GM12872 (cell line): ENCODE data around the gene TMEM63B.

Experiments
- TF ChIP-seq, protein P1 (sequence below): IDR thresholded peaks from 3 replicates; pipeline ENCODE4 v1.5.1; 2011; ENCODE audit warnings: low read depth, mild to moderate bottlenecking, low read length, moderate library complexity; ENCODE audit not compliant: insufficient read depth

TMEM63B gene

DNA sequence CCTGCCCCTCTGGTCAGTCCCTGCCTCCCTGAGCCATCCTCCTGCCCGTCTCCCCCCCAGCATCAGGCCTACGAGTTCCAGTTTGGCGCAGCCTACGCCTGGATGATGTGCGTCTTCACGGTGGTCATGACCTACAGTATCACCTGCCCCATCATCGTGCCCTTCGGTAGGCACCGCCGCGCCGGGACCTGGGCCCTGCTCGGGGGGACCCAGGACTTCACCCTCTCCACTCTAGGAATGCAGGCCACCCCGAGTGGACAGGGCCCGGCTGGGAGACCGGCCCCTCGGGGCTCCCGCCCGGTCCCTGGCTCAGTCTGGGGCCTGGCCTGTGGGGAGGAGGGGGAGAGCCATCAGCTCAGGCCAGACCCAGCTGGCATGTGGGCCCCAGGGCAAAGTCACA lies 25.2 kb downstream of the TMEM63B start:
- TF ChIP-seq, protein P1, sequence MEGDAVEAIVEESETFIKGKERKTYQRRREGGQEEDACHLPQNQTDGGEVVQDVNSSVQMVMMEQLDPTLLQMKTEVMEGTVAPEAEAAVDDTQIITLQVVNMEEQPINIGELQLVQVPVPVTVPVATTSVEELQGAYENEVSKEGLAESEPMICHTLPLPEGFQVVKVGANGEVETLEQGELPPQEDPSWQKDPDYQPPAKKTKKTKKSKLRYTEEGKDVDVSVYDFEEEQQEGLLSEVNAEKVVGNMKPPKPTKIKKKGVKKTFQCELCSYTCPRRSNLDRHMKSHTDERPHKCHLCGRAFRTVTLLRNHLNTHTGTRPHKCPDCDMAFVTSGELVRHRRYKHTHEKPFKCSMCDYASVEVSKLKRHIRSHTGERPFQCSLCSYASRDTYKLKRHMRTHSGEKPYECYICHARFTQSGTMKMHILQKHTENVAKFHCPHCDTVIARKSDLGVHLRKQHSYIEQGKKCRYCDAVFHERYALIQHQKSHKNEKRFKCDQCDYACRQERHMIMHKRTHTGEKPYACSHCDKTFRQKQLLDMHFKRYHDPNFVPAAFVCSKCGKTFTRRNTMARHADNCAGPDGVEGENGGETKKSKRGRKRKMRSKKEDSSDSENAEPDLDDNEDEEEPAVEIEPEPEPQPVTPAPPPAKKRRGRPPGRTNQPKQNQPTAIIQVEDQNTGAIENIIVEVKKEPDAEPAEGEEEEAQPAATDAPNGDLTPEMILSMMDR: no peak

DNA sequence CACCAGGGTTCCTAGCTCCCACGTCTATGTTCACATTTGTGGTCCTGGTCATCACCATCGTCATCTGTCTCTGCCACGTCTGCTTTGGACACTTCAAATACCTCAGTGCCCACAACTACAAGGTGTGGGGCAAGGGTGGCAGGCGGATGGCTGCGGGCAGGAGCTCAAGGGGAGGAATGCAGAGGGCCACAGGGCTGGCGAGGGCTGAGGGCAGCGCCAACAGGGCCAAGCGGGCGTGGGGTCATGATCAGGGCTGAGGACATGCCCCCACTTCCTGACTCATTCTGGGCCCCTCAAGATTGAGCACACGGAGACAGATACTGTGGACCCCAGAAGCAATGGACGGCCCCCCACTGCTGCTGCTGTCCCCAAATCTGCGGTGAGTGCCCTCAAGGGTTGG lies 26.7 kb downstream of the TMEM63B start:
- TF ChIP-seq, protein P1: no peak

DNA sequence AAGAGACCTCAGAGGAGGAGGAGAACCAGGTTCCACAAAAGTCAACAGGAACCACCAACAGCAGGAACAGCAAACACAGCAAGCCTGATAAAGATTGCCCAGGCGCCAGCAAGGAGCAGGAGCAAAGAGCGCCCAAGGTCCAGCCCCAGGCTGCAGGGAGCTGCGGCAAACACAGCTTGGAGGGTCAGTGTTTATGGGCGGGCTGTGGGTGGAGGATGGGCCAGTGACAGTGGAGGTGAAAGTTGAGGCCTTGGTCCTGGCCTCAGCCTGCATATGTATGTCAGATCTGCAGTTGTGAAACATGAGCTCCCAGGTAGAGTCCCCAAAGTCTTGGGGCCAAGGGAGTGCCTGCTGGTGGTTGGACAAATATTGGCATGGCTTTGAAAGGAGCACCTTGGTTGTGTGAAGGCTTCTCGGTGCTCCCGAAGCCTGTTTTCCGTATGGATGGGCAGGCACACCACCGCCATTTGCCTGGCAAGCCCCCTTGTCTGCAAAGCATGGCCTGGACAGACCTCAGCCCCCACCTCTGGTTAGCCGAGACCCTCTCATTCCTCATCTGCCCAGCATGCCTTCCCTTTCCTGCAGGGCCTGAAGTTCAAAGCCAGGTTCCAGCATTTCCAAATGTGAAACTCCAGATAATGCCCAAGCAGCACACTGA lies 29.3 kb downstream of the TMEM63B start:
- TF ChIP-seq, protein P1: no peak

GRCh38 chr6:44157152-44157521 lies 29.8 kb downstream of the TMEM63B start:
- TF ChIP-seq, protein P1: no peak

DNA sequence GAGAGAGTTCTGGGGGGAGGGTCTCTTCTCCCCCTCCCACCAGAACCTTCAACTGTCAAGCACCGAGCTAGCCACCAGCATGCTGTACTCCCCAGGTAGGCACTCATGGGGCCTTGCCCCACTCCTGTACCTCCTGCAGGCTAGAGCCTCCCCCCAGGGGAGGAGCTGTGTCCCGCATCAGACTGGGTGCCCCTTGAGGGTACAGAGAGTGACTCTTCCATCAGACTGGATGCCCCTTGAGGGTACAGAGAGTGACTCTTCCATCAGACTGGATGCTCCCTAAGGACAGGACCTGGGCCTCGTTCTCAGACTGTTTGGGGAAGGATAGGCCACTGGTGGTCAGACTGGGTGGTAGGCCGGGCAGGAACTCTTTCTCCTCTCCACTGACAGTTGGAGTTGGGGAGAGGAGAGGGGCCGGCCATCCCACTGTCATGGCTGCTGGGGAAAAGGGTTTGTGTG lies 31.4 kb downstream of the TMEM63B start, which contains the start of gene CAPN11:
Gene CAPN11 (plus strand): TSS at position 51 of the 459 bp plus-strand sequence. CDS start 29 bp downstream, at position 80.
- TF ChIP-seq, protein P1: no peak

GRCh38 chr6:44161997-44162338 lies 34.6 kb downstream of the TMEM63B start:
- TF ChIP-seq, protein P1: no peak

DNA sequence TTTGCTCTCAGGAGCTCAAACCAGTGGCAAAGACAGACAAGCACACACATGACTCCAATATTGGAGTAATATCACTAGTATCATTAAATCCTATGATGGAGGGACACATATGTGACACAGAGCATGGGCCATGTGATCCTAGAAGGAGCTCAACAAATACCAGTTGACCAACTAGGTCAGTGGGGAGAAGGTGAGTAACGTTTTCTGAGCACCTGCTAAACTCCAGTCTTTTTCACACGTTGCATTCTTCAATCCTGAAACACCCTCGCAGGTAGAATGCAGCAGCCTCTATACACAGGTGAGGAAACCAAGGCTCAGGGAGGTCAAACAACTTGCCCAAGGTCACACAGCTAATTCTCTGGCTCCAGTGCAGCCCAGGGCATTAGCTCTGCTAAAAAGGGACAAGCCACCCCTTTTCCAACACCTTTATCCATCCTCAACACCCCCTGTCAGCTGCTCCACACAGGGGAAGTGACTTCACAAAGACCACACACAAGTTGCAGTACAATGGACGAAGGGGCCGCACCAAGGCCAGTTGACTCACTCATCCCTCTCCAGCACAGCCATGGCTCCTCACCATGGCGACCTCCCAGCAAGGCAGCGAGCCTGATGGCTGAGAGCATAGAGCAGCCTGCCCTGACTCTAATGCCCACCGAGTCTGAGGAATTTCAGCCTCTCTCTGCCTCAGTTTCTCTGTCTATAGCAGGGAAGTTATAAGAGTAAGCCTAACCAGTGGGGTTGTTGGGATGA lies 35.7 kb downstream of the TMEM63B start:
- TF ChIP-seq, protein P1: no peak
